Ovary (tissue), 3 donors: ENCODE measurements around the gene LIPK.

ENCODE experiments used
- CTCF ChIP-seq, 3 donors: fragments of 450-650 bp in 2 of 3; fragments of 200-600 bp in 1 of 3; IDR thresholded peaks; one replicate each; pipeline versions ENCODE4 v1.5.1 to v1.8.0; 2016 to 2022; ENCODE audit warnings: antibody characterized with exemption in 3 of 3, mild to moderate bottlenecking in 1 of 3
- EP300 ChIP-seq: sonication (generic); formaldehyde crosslinking; IDR thresholded peaks from one replicate; pipeline ENCODE4 v1.6.1; 2017; ENCODE audit warnings: antibody characterized with exemption
- POLR2A ChIP-seq: fragments of 450-650 bp; IDR thresholded peaks from one replicate; pipeline ENCODE4 v1.6.1; 2017; ENCODE audit warnings: antibody characterized with exemption, mild to moderate bottlenecking, moderate library complexity
- donor health status: DM: no; HTN: no; CAD: no.

GRCh38 chr10:88735661-88736060, 29.6 kb downstream of the LIPK start:
- TF ChIP-seq CTCF (IDR thresholded peaks at IDR 0.05) (no peak), POLR2A (no peak), EP300 (no peak)
